Measurements from ENCODE around the gene UBALD1.

DNA sequence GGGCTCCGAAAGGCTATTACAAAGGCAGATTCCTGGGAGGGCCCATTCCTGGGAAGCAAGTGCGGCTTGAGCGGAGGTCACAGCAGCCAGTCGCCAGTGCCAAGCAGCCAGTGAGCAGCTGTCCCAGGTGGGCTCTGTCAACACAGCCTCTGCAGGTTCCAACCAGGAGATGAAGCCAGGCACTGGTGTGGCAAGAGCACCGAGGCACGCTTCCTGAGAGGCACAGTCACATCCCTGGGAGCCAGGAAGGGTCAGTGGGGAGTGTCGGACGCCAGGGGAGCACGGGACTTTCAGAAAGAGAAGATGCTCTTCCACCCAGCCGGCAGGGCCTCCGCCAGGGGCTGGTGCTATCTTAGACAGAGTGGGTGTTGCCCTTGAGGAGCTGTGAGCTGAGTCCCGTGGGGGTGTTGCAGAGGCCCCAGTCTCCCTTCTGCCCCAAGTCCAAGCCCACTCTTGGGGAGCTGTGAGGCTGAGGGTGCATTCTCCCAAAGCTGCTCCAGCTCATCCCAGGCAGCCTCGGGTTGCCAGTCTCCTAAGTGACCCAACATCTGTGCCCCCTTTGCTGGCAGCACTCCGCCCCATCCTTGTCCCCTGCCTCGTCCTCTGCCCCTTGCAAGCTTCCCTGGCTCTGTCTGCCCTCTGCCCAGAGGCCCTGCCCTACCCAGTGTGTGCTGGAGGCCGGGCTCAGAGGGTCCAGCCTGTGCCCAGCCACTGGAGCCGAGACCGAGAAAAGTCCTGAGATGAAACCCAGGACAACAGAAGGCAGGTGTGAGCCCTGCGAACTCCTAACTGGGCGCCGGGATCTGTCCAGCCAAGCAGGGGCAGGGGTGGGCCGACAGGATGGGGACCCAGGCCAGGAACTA, 6.6 kb downstream of the UBALD1 start:
- TF ChIP-seq, protein P1, sequence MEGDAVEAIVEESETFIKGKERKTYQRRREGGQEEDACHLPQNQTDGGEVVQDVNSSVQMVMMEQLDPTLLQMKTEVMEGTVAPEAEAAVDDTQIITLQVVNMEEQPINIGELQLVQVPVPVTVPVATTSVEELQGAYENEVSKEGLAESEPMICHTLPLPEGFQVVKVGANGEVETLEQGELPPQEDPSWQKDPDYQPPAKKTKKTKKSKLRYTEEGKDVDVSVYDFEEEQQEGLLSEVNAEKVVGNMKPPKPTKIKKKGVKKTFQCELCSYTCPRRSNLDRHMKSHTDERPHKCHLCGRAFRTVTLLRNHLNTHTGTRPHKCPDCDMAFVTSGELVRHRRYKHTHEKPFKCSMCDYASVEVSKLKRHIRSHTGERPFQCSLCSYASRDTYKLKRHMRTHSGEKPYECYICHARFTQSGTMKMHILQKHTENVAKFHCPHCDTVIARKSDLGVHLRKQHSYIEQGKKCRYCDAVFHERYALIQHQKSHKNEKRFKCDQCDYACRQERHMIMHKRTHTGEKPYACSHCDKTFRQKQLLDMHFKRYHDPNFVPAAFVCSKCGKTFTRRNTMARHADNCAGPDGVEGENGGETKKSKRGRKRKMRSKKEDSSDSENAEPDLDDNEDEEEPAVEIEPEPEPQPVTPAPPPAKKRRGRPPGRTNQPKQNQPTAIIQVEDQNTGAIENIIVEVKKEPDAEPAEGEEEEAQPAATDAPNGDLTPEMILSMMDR (IDR thresholded peaks at IDR 0.05), result no peak
- no peak for TF ChIP-seq POLR2A (IDR thresholded peaks at IDR 0.05)
